HG02798 (cell line): ENCODE data around the gene FIGN.

ENCODE experiments used
- ATAC-seq: cut with Tn5 transposase; IDR thresholded peaks from one replicate; pipeline ENCODE4 v1.9.1; 2021; ENCODE audit warnings: mild to moderate bottlenecking; ENCODE audit not compliant: unreplicated experiment, poor library complexity

FIGN gene

DNA sequence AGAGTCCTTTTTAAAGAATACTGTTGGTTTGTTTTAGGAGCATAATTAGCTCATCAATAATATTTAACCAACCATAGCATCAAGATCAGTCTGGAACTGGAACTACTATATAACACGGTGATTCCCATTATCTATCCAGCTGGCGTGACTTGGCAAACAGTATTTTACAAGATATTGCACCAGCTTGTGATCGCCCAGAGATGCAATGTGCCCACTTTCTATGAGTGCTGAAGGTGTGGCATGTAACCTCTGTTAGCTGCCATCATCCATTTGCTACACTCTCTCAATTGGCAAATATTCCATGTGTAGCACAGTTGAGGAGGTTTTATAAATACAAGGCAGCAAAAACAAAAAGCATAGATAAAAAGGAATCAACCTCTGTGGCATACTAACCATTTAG, 64.9 kb downstream of the FIGN start:
- ATAC-seq = no peak

DNA sequence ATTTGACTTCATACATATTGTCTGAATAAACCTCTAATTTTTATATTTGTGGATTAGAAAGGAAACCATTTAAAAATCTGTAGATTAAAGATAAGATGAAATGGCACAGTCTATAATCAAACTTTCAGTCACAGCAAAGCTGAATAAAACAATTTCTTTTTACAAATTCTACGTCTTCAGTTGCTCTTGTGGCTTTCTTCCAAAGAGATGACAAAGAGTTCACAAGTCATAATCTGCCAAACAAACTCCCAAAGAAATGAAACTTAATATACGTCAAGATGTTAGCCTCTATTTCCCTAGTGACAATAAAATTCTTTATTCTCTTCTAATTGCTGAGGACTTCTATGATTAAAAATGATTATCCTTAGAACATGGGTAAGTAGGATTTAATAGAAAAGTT, 66.3 kb downstream of the FIGN start:
- no peak for ATAC-seq

DNA sequence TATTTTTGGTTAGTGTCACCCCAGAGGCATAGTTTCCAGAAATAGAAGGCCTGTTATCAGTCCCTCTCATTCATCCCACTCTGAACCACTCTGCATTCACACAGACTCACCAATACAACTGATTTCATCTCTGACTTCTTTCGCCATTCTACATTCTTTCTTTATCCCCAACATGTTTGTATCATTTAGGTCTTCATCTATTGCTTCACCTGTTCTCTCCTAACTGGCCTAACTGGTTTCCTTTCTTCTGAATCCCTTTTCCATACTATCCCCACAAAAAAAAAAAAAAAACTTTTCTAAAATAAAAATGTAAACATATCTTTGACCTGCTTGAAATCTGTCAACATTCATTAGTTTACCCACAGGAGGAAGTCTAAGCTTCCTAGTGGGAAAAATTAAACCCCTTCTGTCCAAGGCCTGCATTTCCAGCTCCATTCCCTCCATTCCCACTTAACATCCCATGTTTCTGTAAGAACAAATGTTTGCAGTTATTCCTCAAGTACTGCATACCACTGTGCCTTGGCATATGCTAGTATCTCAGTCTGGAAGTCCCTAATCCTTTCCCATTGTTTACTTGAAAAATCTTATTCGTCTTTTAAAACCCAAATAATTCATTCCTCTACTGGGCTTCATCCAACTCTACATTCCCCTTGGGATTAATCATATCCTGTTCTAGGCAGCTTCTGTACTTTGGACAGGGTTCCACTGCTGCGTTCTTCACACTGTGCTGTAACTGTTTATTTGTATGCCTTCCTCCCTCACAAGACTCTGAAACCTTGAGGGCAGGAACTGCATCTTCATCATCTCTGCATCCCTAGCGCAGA, 68.5 kb downstream of the FIGN start:
- ATAC-seq = no peak

DNA sequence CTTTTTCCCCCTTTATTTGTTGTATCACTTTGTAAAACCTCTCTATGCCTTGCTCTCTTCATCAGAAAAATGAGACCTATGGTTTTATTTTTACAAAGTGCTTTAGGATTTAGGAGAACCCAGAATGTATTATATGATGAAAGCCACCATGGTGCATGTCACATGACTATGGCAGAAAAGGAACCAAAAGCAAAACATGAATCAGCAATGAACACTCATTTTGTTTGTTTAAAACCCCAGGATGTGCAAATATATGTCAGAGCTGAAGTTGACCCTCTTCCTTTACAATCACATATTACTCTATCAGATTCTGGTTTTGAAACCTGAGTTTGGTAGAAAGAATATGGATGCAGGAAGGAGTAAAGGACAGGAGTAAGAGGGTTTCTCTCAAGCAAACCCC, 70.0 kb downstream of the FIGN start:
- ATAC-seq = no peak

DNA sequence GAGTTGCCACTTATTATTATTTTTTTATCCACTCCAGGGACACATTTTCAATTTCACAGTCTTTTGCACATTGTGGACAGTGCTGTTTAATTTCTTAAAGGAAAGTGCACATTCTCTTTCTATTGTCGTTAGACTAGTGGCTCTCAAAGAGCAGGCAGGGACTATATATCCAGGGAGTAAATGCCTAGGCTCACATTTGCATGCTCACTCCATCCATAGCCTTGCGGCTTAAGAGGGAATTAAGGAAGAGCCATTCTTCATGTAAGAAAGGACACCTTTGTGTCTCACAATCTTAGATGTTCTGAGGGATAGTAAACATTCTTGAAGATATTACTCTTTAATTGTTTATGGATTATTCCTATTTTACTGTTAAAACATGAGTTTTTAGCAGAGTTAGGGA, 70.8 kb downstream of the FIGN start:
- no peak for ATAC-seq

DNA sequence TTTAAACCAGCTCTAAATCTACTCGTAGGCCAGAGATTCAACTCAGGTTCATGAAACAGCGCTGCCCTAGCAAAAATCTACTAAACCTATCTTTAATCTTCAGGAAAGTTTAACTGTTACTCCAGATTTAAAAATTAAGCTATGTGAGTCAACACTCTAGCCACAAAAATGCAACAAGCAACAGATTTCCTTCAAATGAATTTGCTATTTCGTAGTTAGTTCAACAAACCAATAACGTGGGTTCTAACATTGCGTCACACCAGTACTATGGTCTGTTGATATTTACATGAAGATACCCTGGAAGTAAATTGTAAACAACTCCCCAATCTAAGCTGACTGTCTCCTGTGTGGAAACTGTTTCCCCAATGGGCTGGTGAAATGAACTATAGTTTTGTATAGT, 71.2 kb downstream of the FIGN start:
- no peak for ATAC-seq

DNA sequence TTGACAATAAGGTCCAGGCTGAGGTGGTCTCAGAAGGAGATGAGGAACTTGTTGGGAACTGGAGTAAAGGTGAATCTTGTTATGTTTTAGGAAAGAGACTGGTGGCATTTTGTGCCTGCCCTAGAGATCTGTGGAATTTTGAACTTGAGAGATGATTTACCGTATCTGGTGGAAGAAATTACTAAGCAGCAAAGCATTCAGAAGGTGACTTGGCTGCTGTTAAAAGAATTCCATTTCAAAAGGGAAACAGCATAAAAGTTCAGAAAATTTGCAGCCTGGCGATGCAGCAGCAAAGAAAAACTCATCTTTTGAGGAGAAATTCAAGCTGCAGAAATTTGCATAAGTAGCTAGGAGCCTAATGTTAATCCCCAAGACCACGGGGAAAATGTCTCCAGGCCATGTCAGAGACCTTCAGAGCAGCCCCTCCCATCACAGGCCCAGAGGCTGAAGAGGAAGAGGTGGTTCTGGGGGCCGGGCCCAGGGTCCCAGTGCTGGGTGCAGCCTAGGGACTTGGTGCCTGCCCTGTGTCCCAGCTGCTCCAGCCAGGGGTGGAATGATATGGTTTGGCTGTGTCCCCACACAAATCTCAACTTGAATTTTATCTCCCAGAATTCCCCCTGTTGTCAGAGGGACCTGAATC, 73.5 kb downstream of the FIGN start:
- no peak for ATAC-seq

DNA sequence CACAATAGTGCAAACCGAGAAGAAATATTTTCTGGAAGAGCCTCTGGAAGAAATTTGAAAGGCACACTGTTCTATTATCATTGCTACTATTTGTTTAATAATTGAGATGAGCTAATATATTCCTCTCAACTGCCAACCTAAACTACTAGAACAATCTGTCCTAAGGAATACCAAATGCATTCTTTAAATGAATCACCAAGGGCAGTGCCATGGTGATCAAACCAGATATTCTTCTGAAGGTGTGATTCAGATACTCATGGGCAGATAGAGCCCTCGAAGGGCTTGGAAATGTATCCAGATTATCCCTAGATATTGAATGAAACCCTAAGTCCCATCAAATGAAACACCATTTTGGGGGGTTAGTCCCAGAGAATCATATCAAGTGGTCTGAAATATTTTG, 76.6 kb downstream of the FIGN start:
- ATAC-seq = no peak

DNA sequence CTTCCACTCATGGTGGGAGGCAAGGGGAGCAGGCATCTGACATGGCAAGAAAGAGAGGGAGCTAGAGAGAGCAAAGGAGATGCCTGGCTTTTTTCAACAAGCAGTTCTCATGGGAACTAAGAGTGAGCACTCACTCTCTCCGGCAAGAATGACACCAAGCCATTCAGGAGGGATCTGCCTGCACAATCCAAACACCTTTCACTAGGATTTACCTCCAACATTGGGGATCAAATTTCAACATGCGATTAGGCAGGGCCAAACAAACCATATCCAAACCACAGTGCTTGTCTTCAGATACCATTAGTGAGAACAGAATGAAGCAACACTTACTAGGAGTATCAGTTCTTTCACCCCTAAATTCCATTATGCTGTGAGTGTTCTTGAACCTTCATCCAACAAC, 77.3 kb downstream of the FIGN start:
- no peak for ATAC-seq

DNA sequence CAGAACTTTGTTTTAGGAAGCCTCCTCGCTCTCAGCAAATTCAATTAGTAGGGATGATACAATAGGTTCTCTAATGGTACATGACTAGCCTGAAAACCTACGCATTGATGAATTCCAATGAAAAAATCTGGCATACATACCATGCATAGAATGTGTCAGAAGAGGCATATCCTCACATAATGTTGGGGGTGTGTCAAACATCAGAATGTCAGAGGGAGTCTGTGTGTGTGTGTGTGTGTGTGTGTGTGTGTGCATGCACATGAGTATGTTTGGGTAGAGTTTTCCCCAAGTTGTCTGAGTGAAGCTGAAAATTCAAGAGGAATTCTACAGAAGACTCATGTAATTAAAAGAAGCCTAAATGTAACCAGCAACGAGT, 78.5 kb downstream of the FIGN start:
- ATAC-seq = no peak

DNA sequence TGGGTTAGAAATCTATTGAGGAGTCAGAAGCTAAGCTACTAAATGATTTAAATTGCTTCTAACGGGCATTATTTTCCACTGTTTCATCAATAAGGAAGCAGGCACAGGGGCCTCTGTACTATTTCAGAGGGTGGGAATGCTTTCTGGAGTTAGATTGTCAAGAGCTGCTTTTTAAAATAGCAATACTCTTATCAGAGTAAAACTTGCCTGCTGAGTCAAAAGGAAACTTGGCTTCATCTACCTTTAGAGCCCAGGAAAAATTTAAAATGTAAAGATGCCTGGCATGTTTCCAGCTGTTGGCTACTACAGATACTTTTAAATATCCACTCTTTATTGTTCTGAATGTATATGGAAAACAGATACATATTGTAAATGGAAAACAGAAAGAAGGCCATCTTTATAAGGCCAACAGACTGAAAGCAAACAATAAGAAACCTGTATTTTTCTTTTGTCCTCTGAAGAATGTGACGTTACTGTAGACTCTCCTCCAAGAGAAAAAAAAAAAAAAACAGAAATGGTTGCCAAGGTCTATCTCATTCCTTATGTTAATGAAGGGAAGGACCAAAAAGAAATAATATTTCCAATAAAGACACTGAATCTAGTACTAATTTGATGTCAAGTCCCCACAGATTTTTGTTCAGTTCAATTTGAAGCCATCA, 79.1 kb downstream of the FIGN start:
- ATAC-seq = no peak

DNA sequence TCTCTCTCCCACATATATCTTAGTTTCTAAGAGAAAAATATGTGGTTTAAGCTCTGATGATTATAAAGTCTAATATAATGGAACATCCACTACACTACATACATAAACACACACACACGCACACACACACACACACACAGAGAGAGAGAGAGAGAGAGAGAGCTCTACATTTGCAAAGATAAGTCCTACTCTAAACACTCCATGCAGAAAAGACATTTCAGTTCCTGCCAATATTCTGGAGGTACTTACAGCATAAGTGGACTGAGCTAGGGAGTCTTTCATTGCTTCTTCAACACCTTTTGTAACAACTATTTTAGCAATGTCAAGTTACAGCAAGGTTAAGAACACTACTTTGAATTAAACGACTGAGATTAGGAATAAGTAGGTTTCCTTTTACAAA, 80.1 kb downstream of the FIGN start:
- ATAC-seq = no peak

DNA sequence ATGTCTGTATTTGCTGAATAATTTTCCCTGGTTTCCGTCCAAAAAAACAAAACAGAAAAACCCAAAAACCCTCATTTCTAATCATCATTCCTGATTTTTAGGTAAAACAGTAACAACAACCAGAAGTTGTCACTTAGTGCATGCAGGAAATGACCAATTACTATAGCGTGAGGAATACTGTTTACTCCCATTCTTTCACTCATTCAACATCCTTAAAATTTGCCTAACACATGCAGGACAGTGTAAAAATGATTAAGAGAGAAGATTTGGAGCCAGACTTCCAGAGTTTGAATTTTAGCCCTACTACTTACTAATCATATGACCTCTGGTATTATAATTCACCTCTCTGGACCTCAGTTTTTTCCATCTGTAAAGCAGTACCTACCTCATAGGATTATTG, 83.1 kb downstream of the FIGN start:
- ATAC-seq = no peak

DNA sequence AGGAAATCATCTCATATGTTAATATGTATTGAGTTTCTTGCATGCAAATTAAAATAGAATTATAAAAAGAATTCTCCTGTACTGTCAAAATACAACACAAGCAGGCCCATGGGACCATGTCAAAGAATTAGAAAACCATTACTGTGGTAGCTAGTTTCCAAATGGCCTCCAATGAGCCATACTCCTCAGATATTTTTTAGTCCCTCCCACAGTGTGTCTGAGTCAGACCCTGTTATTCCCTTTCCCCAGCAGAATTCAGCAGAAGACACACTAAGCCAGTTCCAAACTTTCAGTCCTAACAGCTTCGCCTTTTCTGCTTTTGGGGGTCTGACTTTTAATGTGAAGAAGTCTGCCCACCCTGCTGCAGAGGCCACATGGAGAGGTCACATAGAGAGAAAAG, 86.7 kb downstream of the FIGN start:
- no peak for ATAC-seq

DNA sequence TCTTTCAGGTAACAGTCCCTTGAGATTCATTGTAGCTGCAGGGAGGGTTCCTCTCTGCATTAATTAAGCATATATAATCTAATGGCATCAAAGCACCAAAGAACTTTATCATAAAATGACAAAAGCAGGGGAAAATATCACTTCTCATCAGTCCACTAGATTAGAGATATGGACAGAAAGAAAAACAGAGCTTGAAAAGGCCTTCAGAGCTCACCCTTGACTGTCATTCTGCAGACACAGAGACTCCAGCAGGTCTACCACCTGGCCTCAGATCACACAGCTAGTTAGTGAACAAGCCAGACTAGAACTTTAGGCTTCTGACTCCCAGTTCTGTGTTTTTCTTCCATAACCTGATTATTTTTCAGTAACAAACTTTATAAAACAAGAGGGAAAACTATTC, 88.5 kb downstream of the FIGN start:
- no peak for ATAC-seq

DNA sequence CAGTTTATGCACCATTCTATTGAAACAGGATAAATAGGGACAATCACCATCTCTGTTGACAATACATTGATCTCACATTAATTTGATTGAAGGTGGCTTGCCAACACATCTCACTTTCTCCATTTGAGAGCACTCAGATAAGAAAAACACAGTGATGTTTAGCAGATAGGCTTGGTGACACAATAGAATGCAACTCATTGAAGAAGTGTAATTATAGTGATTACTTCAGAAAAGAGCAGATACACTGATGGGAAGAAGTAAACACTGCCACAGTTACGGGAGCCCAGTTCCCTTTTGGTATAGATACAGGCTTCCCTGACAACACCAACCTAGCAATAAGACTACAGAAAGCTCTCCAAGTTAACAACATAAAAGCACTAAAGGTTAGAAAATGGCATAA, 89.1 kb downstream of the FIGN start:
- ATAC-seq = no peak

DNA sequence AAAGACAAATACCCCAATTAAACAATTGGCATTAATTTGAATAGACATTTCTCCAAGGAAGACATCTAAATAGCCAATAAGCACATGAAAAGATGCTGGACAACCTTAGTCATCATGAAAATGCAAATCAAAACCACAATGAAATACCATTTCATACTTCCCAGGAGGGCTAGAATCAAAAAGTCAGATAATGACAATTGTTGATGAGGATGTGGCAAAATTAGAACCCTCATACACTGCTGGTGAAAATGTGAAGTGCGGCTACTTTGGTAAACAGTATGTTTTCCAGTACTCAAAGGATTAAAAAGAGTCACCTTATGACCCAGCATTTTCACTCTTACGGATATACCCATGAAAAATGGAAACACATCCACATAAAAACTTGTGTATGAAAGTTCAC, 91.6 kb downstream of the FIGN start:
- ATAC-seq = no peak

DNA sequence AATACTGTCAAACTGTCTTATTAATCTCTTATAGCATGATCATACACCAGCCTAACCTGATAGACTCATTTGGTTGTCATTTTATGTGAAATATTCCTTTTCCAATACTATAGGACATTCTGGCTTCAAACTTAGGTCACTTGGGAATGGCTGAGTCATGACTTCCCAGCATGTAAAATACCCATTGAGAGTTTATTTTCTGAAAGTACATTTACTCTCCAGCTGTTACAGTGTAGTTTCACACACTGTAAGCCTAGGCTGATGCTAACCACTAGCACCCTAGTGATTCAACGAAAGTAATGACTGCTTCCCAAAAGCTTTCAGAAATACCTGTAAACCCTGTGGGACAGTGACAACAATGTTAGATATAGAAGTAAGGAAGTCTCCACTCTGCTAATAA, 93.8 kb downstream of the FIGN start:
- ATAC-seq = no peak

DNA sequence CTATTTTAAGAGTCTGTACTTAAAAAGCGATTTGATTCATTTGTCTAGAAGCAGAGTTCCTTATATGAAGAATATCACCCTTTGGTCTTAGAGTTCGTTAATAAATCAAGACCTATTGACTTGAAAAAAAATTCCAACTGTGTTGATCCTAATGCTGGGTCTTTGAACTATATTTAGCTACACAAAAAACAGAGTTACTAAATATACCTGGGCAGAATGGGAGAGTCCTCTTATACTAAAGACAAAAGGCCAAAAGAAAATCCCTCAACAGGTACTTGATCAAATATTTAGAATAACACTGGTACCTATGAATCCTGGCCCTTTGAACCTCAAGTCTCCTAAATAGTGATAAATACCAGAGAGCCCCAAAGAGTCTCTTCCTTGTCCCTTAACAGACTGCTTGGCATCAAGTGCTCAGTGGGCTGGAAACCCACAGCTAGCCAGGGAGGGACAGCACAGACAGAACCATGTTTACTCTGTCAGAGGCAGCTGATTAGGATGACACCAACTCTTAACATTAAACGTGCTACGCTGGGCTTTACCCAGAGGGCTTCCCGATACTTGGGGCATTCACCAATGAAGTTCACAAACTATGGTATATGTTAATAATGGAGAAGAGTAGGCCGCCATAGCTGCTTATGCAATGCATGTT, 95.1 kb downstream of the FIGN start:
- no peak for ATAC-seq

DNA sequence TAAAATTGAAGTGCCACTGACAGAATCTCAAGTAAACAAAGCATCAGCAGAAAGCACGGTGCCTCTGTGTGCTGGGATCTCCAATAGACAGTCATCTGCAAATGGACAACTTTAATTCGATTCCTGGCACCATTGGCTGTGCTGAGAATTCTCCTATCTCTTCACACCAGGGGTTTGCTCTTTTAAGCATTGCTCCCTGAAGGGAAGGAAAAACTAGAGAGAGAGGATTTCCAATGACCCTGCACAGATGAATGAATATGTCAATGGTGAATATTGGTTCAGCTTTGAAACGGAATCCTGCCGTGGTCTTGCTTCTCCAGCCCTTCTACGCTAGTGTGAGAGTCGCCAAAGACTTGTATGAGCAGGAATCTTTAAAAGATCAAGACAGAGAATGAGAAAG, 97.9 kb downstream of the FIGN start:
- ATAC-seq = no peak

DNA sequence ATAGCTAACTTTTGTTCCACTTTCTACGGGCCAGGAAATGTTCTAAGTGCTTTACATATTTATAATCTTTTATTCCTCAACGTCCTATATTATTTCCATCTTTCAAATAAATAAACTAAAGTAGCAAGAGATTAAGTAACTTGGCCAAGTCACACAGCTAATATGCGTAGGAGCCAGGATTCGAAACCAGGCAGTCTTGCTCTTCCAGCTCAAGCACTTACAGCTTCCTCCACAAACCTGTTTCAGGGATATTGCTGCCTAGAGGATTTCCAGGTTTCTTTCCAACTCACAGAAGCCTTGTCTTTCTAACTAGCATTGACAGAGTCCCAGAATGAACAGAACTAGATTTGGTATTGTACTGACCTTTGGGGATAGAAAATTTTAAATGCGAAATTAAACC, 102.5 kb downstream of the FIGN start:
- no peak for ATAC-seq
